A204.1 (cell line): ENCODE measurements around the gene ZDBF2.
"Not testable (repeated sequence)": the region's sequence is repeated elsewhere in the genome, so short reads cannot be mapped to it uniquely, and the experiment has no call there.

Experiments
- FAIRE-seq: peaks from 2 replicates; lab custom pipeline; 2012; peaks lifted over from hg19 to GRCh38; lab: Jason Lieb, UNC

ZDBF2 gene

GRCh38 chr2:206259376-206260187, 14.9 kb upstream of the ZDBF2 start:
- FAIRE-seq = no peak

DNA sequence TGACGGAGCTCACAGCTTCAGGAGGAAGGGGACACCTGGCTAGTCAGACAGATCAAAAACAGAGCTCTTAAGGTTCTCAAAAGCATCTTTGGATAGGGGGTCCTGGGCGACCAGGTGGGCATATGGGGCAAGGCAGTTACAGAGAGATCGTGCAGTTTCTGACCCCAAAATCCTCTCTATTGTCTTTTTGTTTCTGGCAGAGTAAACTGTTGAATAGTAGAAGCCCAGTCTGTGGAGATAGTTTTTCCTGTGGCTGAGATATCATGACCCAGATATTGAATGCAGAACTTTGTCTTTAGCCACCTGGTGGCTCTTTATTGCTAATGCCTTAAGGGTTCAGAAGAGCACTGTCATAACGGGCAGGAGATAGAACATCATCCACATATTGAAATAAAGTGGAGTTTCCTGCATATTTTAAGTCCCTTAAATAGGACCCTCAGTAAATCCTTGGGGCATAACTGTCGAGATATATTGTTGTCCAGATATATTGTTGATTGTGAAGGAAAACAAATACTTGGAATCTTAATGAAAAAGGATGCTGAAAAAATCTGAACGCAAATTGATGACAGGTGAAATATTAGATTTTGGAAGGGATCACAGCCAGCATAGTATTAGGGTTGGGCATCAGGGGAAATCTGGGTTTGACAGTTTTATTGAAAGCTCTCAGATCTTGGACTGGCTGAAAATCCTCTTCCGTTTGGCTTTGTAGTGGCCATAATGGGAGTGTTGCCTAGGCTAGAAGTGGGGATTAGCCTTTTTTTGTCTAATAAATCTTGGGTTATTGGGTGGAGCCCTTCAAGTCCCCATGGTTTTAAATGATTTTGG, 14.1 kb upstream of the ZDBF2 start:
- peak; percentile 41 for FAIRE-seq

GRCh38 chr2:206263959-206264603, 10.4 kb upstream of the ZDBF2 start:
- no peak for FAIRE-seq

DNA sequence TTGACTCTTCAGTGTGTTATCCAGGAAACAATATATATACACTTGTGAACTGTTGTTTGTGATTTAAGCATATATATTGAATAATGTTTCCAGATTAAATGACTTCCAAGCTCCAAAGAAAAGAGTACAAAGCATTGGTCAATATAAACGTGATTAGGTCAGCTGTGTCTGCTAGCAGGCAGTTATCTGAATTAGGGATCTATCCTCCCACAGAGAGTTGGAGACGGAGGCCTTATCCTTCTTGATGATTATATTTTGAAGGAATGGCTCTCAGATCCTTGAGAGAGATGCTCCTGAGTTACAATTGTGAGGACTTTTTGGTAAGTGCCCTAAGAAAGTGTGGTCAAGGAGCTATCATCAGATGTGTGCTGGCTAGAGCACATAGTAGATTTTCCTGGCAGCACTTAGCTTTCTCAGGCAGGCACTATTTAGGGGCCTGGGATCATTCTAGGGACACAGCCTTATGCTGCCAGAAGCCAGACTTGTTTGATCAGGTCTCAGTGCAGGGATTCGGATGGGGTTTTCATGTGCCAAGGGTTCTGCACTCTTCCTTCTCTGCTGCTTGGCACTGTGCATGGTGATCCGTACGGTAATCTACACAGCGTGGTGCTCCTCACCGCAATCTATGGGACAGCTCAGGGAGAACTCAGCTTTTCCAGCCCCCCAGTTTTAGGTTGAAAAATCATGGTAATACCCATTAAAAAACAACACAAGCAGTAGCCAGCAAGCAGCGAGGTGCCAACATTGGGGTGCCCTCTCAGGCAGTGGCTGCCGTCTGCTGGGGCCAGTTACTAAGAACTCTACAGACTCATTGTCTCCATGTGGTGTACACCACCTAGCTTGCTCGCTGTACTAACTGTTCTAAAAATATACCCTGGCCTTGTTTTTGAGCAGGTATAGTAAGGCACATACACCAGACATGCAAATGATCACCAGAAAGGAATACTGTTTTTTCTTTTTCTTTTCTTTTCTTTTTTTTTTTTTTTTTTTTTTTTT, 8.0 kb upstream of the ZDBF2 start:
- no peak for FAIRE-seq

DNA sequence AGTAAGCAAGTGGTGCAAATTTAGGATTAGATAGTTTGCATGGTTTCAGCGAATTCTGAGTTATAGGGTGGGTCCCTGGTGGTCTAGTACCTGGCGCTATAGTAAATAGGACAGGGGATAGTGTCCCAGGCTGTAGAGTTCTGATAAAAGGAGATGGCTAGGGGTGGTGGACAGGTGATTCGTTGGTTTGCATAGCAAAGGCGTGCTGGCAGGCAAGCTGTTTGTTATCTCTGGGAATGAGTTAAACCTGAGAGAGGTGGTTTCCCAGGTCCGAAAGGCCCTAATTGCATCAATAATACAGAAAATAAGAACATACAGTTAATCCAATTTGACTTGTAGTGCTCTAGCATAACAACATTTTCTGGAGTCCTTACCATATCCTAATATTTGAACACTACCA, 6.9 kb upstream of the ZDBF2 start:
- FAIRE-seq = no peak

GRCh38 chr2:206271065-206271464, 3.4 kb upstream of the ZDBF2 start:
- no peak for FAIRE-seq

DNA sequence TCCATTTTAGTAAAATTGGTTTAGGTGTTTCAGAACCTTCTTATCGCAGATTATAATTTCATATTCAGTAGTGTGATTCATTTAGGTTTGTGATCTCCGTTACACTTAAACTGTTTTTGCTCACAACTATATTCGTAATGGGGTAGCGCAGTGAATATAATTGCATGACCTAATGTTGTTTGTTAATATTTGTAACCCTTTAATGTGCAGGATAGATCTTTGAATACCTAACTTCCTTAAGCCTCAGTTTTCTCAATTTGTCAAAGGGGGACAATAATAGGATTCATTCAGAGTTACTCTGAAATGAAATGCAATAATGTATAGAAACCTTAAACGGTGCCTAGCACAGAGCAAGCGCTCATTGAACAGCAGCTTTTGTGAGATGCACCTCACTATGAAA, 558 bp upstream of the ZDBF2 start:
- no peak for FAIRE-seq

DNA sequence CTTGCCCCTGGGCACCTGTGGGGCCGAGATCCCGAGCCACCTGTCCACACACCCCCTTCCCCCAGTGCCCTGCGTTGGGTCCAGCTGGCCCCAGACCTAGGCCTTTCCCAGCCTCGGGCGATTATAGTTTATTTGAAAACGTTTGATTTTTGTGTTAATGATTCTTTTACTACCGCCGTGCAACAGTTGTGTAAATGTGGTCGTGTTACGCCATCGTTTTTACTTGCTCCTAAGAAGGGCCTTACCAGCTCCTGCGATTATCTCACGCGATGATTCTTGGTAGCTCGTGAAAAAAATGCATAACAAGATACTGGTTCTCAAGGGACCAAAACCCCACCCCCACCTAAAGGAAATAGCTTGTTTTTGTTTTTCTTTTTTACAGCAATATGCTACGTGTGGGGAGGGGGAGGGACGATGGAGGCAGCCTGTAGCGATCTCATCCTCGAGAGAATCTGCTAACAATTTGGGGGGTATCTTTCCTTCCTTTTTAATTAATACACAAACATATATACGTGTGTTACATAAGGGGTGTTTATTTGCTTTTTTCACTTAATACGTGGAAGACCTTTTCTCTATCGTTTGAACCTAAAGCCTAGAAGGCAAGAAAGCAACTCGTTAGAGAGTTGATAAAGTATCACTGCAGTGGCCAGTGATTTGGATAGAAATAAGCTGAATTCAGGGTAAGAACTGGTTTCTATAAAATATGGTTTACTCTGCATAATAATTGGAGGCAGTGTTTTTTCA, 1.0 kb downstream of the ZDBF2 start:
- no peak for FAIRE-seq

- FAIRE-seq = no peak
Observed at GRCh38 chr2:206276169-206276942, 1.9 kb downstream of the ZDBF2 start.

DNA sequence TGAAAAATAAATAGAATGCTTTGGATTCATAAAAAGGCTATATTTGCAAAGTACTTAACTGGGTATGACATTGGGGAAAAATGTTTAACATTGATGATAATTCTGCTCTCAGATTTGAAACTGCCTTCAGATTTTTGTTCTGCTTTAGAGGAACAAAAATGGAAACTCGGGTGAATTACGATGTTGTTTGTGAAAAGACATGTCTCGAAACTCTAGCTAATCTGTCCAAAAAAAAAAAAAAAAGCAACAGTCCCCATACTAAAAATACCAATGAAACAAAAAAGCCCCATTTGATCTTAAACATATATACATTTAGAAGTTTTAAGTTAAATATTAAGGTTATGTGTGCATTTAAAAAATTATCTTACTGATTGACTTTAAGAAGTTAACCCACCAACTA, 3.0 kb downstream of the ZDBF2 start:
- FAIRE-seq = no peak

DNA sequence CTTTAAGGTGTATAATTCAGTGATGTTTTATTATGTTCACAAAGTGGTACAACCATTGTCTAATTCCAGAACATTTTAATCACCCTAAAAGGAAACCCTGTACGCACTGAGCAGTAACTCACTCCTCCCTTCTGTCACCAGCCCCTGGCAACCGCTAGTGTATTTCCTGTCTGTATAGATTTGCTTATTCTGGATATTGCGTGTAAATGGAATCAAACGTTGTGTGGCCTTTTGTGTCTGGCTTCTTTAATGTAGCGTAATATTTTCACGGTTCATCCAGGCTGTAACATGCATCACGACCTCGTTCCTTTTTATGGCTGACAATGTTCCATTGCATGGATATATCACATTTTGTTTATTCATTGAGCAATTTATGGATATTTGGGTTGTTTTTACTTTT, 8.3 kb downstream of the ZDBF2 start:
- FAIRE-seq = no peak

- no peak for FAIRE-seq
Observed at GRCh38 chr2:206287197-206287596, 12.7 kb downstream of the ZDBF2 start.

- no peak for FAIRE-seq
Observed at GRCh38 chr2:206289391-206289790, 14.9 kb downstream of the ZDBF2 start.

- no peak for FAIRE-seq
Observed at GRCh38 chr2:206296128-206296527, 21.7 kb downstream of the ZDBF2 start.

GRCh38 chr2:206299608-206300007, 25.1 kb downstream of the ZDBF2 start:
- not testable (repeated sequence) for FAIRE-seq

DNA sequence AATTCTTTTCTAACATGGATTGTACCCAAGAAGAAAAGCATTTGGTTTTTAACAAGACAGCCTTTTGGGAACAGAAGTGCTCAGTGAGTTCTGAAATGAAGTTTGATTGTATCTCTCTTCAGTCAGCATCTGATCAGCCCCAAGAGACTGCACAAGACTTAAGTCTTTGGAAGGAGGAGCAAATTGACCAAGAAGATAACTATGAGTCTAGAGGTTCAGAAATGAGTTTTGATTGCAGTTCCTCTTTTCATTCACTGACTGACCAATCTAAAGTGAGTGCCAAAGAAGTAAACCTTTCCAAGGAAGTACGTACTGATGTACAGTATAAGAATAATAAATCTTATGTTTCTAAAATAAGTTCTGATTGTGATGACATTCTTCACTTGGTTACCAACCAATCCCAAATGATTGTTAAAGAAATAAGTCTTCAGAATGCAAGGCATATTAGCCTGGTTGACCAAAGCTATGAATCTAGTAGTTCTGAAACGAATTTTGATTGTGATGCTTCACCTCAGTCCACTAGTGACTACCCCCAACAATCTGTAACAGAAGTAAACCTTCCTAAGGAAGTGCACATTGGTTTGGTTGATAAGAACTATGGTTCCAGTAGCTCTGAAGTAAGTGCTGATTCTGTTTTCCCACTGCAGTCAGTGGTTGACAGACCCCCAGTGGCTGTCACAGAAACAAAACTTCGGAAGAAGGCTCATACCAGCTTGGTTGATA, 31.2 kb downstream of the ZDBF2 start:
- FAIRE-seq = no peak

DNA sequence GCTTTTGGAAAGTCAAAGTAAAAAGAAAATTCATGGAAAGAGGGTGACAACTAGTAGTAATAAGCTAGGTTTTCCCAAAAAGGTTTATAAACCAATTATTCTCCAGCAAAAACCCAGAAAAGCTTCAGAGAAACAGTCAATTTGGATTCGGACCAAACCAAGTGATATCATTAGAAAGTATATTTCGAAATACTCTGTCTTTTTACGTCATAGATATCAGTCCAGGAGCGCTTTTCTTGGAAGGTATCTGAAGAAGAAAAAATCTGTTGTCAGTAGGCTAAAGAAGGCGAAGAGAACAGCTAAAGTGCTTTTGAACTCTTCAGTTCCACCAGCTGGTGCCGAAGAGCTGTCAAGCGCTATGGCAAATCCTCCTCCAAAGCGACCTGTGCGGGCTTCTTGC, 36.6 kb downstream of the ZDBF2 start:
- no peak for FAIRE-seq

DNA sequence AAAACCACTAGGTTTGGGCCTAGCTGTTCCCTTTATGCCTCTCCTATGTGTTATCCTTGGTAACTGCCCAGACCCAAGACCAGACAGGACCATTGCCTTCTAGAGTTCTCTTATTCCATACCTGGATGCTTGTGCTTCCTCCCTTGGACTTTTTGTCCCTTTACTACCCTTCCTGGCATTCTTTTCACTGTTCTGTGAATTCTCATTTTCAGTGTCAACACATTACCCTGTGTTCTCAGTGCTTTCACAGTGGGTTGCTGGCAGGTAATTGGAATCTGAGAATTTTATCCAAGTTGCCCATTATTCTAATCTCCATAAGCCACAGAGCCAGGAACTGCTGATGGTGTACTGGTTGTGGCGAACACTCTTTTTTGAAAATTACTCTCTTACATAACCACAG, 41.7 kb downstream of the ZDBF2 start:
- FAIRE-seq = no peak

- FAIRE-seq = no peak
Observed at GRCh38 chr2:206323033-206323432, 48.6 kb downstream of the ZDBF2 start.

- no peak for FAIRE-seq
Observed at GRCh38 chr2:206323486-206323885, 49.0 kb downstream of the ZDBF2 start.
